Tibial nerve (tissue), 4 donors: ENCODE measurements around the gene SBK1.

Experiments used
- EP300 ChIP-seq, 2 donors: sonication (generic); formaldehyde crosslinking; IDR thresholded peaks; one replicate each; pipeline ENCODE4 v1.6.1; 2017; ENCODE audit warnings: antibody characterized with exemption in 2 of 2, mild to moderate bottlenecking in 1 of 2
- POLR2A ChIP-seq, 2 donors: fragments of 450-650 bp; IDR thresholded peaks; one replicate each; pipeline ENCODE4 v1.6.1; 2017; ENCODE audit warnings: antibody characterized with exemption in 2 of 2, mild to moderate bottlenecking in 2 of 2, moderate library complexity in 2 of 2
- TF ChIP-seq, protein P1 (sequence below), 5 experiments: fragments of 200-600 bp in 3 of 5; fragments of 450-650 bp in 2 of 5; sonication (generic) in 3 of 5; IDR thresholded peaks; one replicate each; pipeline ENCODE4 v1.5.1; 2016 to 2019; ENCODE audit warnings: antibody characterized with exemption in 5 of 5, mild to moderate bottlenecking in 3 of 5, moderate library complexity in 2 of 5

DNA sequence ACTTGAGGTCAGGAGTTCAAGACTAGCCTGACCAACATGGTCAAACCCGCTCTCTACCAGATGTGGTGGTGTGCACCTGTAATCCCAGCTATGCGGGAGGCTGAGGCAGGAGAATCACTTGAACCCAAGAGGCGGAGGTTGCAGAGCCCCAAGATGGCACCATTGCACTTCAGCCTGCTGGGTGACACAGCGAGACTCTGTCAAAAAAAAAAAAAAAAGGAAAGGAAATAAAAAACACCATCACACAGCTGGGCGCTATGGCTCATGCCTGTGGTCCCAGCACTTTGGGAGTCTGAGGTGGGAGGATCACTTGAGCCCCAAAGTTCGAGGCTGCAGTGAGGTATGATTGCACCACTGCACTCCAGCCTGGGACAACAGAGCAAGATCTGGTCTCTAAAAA is 13.3 kb upstream of the SBK1 start:
- TF ChIP-seq, protein P1, sequence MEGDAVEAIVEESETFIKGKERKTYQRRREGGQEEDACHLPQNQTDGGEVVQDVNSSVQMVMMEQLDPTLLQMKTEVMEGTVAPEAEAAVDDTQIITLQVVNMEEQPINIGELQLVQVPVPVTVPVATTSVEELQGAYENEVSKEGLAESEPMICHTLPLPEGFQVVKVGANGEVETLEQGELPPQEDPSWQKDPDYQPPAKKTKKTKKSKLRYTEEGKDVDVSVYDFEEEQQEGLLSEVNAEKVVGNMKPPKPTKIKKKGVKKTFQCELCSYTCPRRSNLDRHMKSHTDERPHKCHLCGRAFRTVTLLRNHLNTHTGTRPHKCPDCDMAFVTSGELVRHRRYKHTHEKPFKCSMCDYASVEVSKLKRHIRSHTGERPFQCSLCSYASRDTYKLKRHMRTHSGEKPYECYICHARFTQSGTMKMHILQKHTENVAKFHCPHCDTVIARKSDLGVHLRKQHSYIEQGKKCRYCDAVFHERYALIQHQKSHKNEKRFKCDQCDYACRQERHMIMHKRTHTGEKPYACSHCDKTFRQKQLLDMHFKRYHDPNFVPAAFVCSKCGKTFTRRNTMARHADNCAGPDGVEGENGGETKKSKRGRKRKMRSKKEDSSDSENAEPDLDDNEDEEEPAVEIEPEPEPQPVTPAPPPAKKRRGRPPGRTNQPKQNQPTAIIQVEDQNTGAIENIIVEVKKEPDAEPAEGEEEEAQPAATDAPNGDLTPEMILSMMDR (IDR thresholded peaks at IDR 0.05) = no peak
- TF ChIP-seq POLR2A (IDR thresholded peaks at IDR 0.05) (no peak), EP300 (IDR thresholded peaks at IDR 0.05) (no peak)
